BJ (cell line): ENCODE results near the gene FBXW8. TPM values are rescaled to one million over a fixed set of nuclear protein-coding genes. Genes with fewer than 3 reads are reported as not detected.
"Not testable (repeated sequence)": the region's sequence is repeated elsewhere in the genome, so short reads cannot be mapped to it uniquely, and the experiment has no call there.

ENCODE experiments used
- CTCF ChIA-PET: fragments of 350-600 bp; formaldehyde crosslinking; extraction: SDS; loops from one replicate; lab custom pipeline; 2021; ENCODE audit warnings: antibody characterized with exemption, inconsistent platforms; lab: Yijun Ruan, JAX
- POLR2A ChIA-PET: fragments of 300-600 bp; sonication (Branson Sonifier 250); formaldehyde crosslinking; extraction: SDS; loops from one replicate; lab custom pipeline; 2021; ENCODE audit warnings: antibody characterized with exemption; lab: Charles Lee
- DNase-seq: peaks from one replicate; pipeline ENCODE4 v3.0.0-alpha.2; 2011; ENCODE audit warnings: low read depth
- H3K27me3 ChIP-seq: 2 replicates; pipeline ENCODE4 v1.6.0; 2011; ENCODE audit warnings: low read length; ENCODE audit not compliant: control insufficient read depth, insufficient read depth
- H3K36me3 ChIP-seq: 2 replicates; pipeline ENCODE4 v1.5.1; 2011; ENCODE audit warnings: low read length; ENCODE audit not compliant: control insufficient read depth, insufficient read depth
- H3K4me3 ChIP-seq: 2 replicates; pipeline ENCODE4 v1.5.1; 2011; ENCODE audit warnings: low read depth, mild to moderate bottlenecking, control low read depth, low read length
- CTCF ChIP-seq: IDR thresholded peaks from 2 replicates; pipeline ENCODE4 v1.5.1; 2011; ENCODE audit warnings: low read depth, mild to moderate bottlenecking, control low read depth, inconsistent platforms, low read length, moderate library complexity; ENCODE audit not compliant: insufficient read depth
- polyA plus RNA-seq: library from polyadenylated mRNA; depleted of rRNA; stranded (reverse); fragments of >200 nt; gene quantifications from 2 replicates; pipeline ENCODE4 v1.2.3, GENCODE V29; 2011

Gene FBXW8
- polyA plus RNA-seq, 1 experiment: 27.3 TPM

GRCh38 chr12:117052386-117053049 is 141.8 kb downstream of the FBXW8 start:
- no peaks in the 10 kb centered on the region for H3K36me3 ChIP-seq
- ChIA-PET POLR2A (no interaction called here), CTCF (no interaction called here)
- no peak for TF ChIP-seq CTCF
- no peak overlapping the region for H3K4me3 ChIP-seq
- H3K27me3 ChIP-seq: peaks cover 8% of the 10 kb centered on the region
- DNase-seq: no peak

GRCh38 chr12:117053050-117053400 is 142.3 kb downstream of the FBXW8 start:
- Histone ChIP-seq H3K27me3 (peaks cover 8% of the 10 kb centered on the region), H3K4me3 (no peak overlapping the region), H3K36me3 (no peaks in the 10 kb centered on the region)
- ChIA-PET POLR2A (no interaction called here), CTCF (no interaction called here)
- no peak for DNase-seq
- TF ChIP-seq CTCF: no peak

- ChIA-PET POLR2A (no interaction called here), CTCF (no interaction called here)
Measured at GRCh38 chr12:117053597-117054201, 142.9 kb downstream of the FBXW8 start.

GRCh38 chr12:117054279-117054678 is 143.5 kb downstream of the FBXW8 start:
- Histone ChIP-seq H3K27me3 (peaks cover 8% of the 10 kb centered on the region), H3K4me3 (no peak overlapping the region), H3K36me3 (no peaks in the 10 kb centered on the region)
- DNase-seq: no peak
- CTCF ChIA-PET: no interaction called here
- POLR2A ChIA-PET: no interaction called here
- TF ChIP-seq CTCF: no peak

More at GRCh38 chr12:117053597-117054201, 142.9 kb downstream of the FBXW8 start:
- no peak overlapping the region for H3K4me3 ChIP-seq
- no peaks in the 10 kb centered on the region for H3K36me3 ChIP-seq
- no peak for TF ChIP-seq CTCF
- H3K27me3 ChIP-seq: peaks cover 8% of the 10 kb centered on the region
- DNase-seq: no peak

GRCh38 chr12:117057626-117058025 is 146.9 kb downstream of the FBXW8 start:
- H3K27me3 ChIP-seq, DNase-seq, CTCF ChIA-PET, POLR2A ChIA-PET, H3K36me3 ChIP-seq, H3K4me3 ChIP-seq: not testable (repeated sequence)
